ENCODE results near the gene PTPRG. TPM values are rescaled to one million over a fixed set of nuclear protein-coding genes. Genes with fewer than 3 reads are reported as not detected.

PTPRG gene
- total RNA-seq, 1 experiment from 2014 or later, result not detected

DNA sequence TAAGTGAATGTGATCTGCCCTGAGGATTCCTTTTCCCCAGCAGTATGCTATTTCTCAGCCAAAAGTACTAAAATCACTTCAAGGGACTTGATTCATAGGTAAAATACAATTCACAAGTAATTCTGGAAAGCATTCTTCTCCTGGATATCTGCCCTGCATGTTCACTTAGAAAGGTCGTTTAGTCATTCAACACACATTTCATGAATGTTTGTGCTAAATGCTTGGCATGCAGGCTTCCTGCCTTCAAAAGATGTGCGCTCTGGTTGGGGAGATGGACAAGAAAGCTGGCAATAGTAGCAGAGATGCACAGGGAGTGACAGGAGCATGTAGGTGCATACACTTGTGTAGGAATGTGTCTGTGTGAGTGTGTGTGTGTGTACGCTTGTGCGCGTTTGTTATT lies 360.7 kb downstream of the PTPRG start:
- no peak for DNase-seq (ENCODE audit: low spot score)

GRCh38 chr3:61924090-61924735 lies 362.8 kb downstream of the PTPRG start:
- DNase-seq (ENCODE audit: low spot score), result no peak

DNA sequence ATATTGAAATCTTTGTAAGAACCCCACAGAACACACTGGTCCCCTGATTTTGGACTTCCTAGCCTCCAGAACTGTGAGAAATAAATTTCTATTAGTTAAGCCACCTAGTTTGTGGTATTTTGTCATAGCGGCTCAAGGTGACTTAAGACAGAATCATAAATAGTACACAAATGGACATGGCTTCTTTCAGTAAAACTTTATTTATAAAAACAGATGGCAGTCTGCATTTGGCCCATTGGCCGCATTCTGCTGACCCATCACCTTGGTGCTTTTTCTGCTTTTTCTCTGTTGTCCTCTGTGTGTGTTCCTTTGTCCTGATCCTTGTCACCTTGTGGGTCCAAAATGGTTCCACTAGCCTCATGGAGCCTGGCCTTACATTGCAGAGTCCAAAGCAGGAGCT lies 363.6 kb downstream of the PTPRG start:
- DNase-seq (ENCODE audit: low spot score), result no peak

- no peak for DNase-seq (ENCODE audit: low spot score)
These were observed 364.4 kb downstream of the PTPRG start for GRCh38 chr3:61925721-61926120.

DNA sequence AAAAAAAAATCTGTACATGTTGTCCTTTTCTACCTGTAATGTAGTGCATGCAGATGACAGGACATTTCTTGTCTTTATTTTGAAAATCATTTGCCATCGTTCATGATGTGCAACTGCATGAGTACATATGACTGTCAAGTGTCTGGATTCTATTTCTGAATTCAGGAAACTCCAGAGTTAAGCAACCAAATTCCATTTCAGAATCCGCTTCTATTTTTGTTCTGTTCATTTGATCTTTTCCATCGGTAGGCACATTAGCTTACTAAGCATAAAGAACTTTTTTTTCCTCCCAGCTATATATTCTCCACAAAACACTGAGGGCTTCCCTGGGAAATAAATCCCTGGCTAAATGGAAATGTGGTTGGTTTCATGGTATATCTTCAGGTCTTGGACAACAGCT lies 365.6 kb downstream of the PTPRG start:
- DNase-seq (ENCODE audit: low spot score), result no peak

- no peak for DNase-seq (ENCODE audit: low spot score)
These were observed 366.0 kb downstream of the PTPRG start for GRCh38 chr3:61927332-61927731.

DNA sequence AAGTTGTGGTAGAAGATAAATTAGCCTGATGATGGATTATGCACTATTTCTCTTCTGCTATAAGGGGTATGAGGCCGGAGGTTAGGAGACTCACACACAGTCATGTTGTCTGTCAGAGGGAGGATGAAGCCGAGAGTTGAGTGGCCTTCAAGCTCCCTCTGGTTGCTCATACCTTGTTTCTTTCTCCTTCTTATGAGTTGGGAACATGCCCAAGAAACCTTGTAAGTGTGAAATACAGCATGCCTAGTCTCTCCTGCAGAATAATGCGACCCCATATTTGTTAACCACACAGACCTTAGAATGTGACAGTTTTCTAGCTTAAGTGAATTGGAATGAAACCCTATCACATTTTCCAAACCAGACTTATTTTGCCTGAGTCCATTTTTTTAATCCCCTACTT lies 366.7 kb downstream of the PTPRG start:
- DNase-seq (ENCODE audit: low spot score), result no peak

DNA sequence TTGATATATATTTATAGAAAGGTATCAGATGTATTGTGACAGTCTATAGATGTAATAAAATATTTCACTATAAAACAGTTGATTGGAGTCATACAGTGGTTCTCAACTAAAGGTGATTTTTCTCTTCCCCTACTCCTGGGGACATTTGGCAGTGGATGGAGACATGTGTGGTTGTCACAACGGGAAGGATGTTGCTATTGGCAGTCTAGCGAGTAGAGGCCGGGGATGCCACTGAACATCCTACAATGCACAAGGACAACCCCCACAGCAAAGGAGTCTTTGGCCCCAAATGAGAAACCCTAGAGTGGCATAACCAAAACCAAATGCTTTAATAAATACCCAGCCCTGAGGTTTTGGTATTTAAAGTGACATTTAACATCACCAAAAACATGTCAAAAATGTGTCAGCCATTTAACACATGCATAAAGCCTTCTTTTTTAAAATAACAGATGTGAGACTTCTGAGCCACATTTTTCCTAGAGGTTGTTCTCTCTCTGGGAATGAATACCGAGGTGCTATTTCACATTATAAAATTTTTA lies 367.5 kb downstream of the PTPRG start:
- DNase-seq (ENCODE audit: low spot score), result no peak

GRCh38 chr3:61929617-61930016 lies 368.2 kb downstream of the PTPRG start:
- no peak for DNase-seq (ENCODE audit: low spot score)

DNA sequence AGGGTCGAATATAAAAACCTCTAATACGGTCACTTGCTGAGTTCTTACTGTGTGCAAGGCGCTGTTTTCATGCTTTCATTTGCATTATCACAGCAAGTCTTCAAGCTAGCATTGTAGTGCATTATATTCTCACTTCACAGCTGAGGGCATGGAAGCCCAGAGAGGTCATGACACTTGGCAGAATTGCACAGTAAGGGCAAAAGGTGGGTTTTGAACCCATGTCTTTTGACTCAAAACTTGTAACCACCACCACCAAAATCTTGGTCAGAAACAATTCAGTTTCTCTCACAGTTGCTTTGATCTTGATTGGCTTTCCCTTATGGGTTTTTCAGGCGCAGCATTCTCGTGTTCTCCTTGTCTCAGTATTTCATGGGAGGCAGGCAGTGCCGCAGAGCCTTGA lies 371.1 kb downstream of the PTPRG start:
- no peak for DNase-seq (ENCODE audit: low spot score)

- no peak for DNase-seq (ENCODE audit: low spot score)
These were observed 372.6 kb downstream of the PTPRG start for GRCh38 chr3:61933798-61934504.

- no peak for DNase-seq (ENCODE audit: low spot score)
These were observed 373.1 kb downstream of the PTPRG start for GRCh38 chr3:61934505-61934871.

DNA sequence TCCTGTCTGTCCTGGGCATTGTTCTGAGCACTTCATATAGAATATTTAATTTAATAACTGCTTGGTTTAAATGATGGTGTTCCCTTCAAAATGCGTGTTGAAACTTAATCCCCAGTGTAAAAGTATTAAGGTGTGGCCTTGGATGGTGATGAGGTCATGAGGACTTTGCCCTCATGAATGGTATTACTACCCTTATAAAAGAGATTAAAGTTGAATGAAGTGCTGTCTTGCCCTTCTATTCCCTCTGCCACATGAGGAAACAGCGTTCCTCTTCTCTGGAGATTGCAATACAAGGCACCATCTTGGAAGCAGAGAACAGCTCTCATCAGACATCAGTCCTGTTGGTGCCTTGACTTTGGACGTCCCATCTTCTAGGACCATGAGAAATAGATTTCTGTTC lies 374.4 kb downstream of the PTPRG start:
- DNase-seq (ENCODE audit: low spot score), result no peak

GRCh38 chr3:61936344-61936937 lies 375.1 kb downstream of the PTPRG start:
- DNase-seq (ENCODE audit: low spot score), result peak; percentile 8

DNA sequence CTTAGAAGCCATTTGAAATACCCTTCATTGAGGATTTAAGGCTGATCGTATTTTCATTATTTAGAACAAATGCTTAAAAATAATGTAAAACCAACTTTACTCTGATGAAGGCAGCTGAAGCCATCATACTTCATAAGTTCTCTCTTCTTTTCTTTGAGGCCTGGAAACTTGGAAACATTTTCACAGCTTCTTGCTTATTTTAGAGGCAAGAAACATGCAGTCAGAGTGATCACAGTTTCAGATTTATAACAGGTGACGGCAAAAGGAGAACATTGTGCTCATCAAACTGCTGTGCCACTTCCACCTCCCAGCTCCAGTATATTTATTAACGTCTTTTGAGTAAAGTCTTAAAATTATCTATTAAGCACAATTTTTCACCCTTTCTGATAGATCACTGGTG lies 376.1 kb downstream of the PTPRG start:
- no peak for DNase-seq (ENCODE audit: low spot score)

GRCh38 chr3:61938878-61939549 lies 377.6 kb downstream of the PTPRG start:
- no peak for DNase-seq (ENCODE audit: low spot score)

- no peak for DNase-seq (ENCODE audit: low spot score)
These were observed 378.9 kb downstream of the PTPRG start for GRCh38 chr3:61940236-61940635.

DNA sequence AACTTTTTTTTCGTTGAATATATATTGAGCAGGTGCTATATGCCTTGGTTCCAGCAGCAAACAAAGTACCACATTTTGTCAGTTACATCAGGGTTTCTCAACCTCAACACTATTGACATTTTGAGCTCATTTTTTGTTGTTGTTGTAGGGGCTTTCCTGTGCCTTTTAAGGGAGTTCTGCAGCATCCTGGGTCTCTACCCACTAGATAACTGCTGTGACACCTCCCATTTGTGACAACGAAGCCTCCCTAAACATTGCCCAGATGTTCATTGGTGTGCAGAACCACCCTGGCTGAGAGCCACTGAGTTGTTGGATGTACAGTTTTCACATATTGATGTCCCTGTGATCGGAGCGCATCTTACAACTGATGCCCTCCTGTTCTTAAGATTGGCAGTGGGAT lies 382.6 kb downstream of the PTPRG start:
- no peak for DNase-seq (ENCODE audit: low spot score)

DNA sequence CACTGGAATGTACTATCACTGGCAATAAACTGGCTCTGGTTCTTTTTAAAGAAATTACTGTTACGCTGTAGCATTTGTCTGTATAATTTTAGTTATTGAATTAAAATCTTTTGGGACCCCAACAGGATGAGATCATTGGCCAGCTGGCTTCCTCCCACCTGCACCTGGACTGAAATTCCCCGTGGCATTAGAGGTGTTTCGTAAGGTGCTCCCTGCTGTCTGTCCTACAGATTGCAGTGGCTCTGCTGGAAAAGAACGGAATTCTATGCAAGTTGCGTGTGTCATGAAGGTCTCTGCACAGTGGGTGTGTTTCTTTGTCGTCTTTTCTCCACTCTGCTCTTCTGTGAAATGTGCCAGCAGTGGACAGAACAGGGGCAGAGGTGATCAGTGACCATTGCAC lies 383.4 kb downstream of the PTPRG start:
- DNase-seq (ENCODE audit: low spot score), result no peak

- no peak for DNase-seq (ENCODE audit: low spot score)
These were observed 384.3 kb downstream of the PTPRG start for GRCh38 chr3:61945657-61946056.

DNA sequence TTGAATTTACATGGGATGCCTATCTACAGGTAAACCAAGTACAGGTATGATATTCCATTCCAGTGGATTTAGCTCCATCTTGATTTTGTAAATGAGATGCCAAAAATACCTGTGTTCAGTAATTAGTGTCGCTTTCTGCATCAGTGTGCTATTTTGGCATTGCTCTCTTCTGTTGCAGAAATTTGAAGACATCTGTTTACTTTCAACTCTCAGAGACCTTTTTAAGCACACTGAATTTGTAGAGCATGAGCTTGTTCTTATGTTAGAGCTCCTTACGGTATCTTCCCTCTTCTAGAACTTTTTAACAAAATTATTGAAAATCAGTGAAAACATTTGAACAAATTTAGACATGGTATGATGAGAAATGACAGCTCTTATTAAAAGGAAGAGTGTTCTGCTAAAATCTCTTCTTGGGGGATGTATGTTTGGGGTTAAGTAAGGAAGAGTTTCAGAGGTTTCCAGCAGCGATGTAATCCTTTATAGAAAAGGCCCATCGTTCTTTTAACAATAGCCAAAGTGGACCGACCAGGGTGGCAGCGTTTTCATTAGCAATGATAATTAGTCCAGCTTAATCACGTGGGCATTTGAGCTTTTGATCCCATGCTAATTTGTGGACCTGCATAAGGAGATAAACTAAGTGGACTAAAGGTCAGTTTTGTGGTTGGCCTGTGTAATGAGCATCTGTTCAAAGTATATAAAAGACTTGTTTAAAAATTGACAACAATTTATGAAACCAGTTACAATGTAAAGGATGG lies 385.4 kb downstream of the PTPRG start:
- no peak for DNase-seq (ENCODE audit: low spot score)

DNA sequence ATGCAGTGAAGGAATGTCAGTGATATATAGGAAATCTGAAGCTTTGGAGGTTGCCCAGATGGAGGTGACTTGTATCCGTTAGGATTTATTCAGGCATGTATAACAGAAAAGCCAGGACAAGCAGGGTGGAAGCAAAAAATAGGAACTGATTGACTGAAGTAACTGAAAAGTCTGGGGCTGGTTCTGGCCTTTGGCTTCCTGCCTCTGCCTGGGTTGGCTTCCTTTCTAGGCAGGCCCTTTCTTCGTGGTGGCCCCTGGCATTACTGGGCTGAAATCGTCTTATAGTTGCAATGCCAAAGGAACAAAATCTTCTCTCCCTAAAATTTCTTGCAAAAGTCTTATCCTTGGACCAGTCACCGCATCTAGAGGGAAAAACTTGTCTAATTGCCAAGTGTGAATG lies 386.1 kb downstream of the PTPRG start:
- no peak for DNase-seq (ENCODE audit: low spot score)

Data from HT-29 (cell line).